Heart left ventricle (tissue), 16 donors: ENCODE measurements around the gene GTF2A2. TPM values are rescaled to one million over a fixed set of nuclear protein-coding genes. Genes with fewer than 3 reads are reported as not detected.

Source experiments
- ATAC-seq, 4 donors: fragments of 200-7000 bp; cut with Tn5 transposase; one replicate each; pipeline ENCODE4 v1.9.1; 2020 to 2022; ENCODE audit warnings: moderate library complexity in 4 of 4, mild to moderate bottlenecking in 3 of 4, moderate number of reproducible peaks in 1 of 4
- DNase-seq, 5 donors: peaks; one replicate each; pipeline ENCODE4 v3.0.0-alpha.2; 2020
- H3K27ac ChIP-seq, 12 donors: fragments of 200-600 bp; sonication (generic) in 4 of 12; one replicate each; pipeline versions ENCODE4 v1.5.0 to v1.8.0; 2016 to 2022; ENCODE audit warnings: mild to moderate bottlenecking in 2 of 12
- H3K27me3 ChIP-seq, 9 donors: fragments of 200-600 bp; sonication (generic) in 2 of 9; one replicate each; pipeline versions ENCODE4 v1.5.1 to v1.8.0; 2016 to 2022; ENCODE audit warnings: mild to moderate bottlenecking in 3 of 9
- H3K36me3 ChIP-seq, 9 donors: fragments of 200-600 bp; sonication (generic) in 2 of 9; one replicate each; pipeline versions ENCODE4 v1.5.0 to v1.8.0; 2018 to 2022; ENCODE audit warnings: mild to moderate bottlenecking in 2 of 9
- H3K4me1 ChIP-seq, 12 donors: fragments of 200-600 bp; sonication (generic) in 4 of 12; one replicate each; pipeline versions ENCODE4 v1.5.0 to v1.8.0; 2016 to 2022; ENCODE audit warnings: mild to moderate bottlenecking in 3 of 12
- H3K4me3 ChIP-seq, 12 donors: fragments of 200-600 bp; sonication (generic) in 4 of 12; one replicate each; pipeline versions ENCODE4 v1.5.0 to v1.8.0; 2017 to 2022; ENCODE audit warnings: mild to moderate bottlenecking in 9 of 12, moderate library complexity in 4 of 12
- H3K9me3 ChIP-seq, 12 donors: fragments of 200-600 bp; sonication (generic) in 4 of 12; one replicate each; pipeline versions ENCODE4 v1.5.0 to v1.8.0; 2016 to 2022; ENCODE audit warnings: mild to moderate bottlenecking in 1 of 12
- CTCF ChIP-seq, 12 donors: fragments of 200-600 bp; sonication (generic) in 4 of 12; IDR thresholded peaks; one replicate each; pipeline versions ENCODE4 v1.5.0 to v1.8.0; 2018 to 2022; ENCODE audit warnings: antibody characterized with exemption in 12 of 12, mild to moderate bottlenecking in 5 of 12
- POLR2A ChIP-seq, 2 donors: fragments of 450-650 bp; IDR thresholded peaks; one replicate each; pipeline ENCODE4 v1.6.1; 2017; ENCODE audit warnings: antibody characterized with exemption in 2 of 2, mild to moderate bottlenecking in 2 of 2, moderate library complexity in 2 of 2
- WGBS, 4 donors: extraction: QIAGEN DNeasy Blood & Tissue Kit in 2 of 4; methylation state at CpG; one replicate each; pipeline versions ENCODE4 v1.1.5 to v1.1.7; 2013 to 2018; 5-methylcytosine and 5-hydroxymethylcytosine counted together
- intact Hi-C, 10 donors: fragments of 100-400 bp; cut with DNase I; formaldehyde crosslinking; loops; one replicate each; pipeline versions ENCODE4 v1.11.1 to v1.14.2; 2022
- polyA plus RNA-seq, 2 donors: library from polyadenylated mRNA; stranded (reverse); fragments of 200-250 nt; gene quantifications; one replicate each; pipeline ENCODE4 v1.2.3, GENCODE V29; 2013
- total RNA-seq, 9 donors: library from RNA; depleted of rRNA in 2 of 9; stranded (reverse); fragments of >200 nt in 2 of 9; fragmentation: NEBNext Ultra II Directional in 3 of 9; extraction: Animal tissue kit (Norgen Biotek cat#: 25700) in 3 of 9; gene quantifications; one replicate each; pipeline versions ENCODE4 v1.1.0 to v1.2.4, GENCODE V29; 2016 to 2023
- donor health status: ischemic (EF 13 %, LVEDD 7.1; RV severe dilation, severe dysfunction).
- donor health status: healthy with polysubstance abuse.
- donor health status: DM: no; HTN: yes; CAD: no.
- donor health status: DM: no; HTN: no; CAD: no.
- donor health status: ischemic (EF 25% LVEDD 6.9; RV normal size, moderate dysfunction).
- donor health status: ischemic (EF 25% LVEDD 5.7; RV mildly dilated, moderate dysfunction).
- donor health status: healthy.
- donor health status: DM: yes; HTN: yes; CAD: no.
- donor health status: ischemic (EF 35%, LVEDD 5.7; RV mildly dilated, moderate dysfunction).
- donor health status: nonischemic (EF 11% LVEDD 7.7; RV severe dilation, severe dysfunction).
- donor health status: DM: yes; HTN: yes; CAD: no.
- donor health status: PGD.
- donor health status: ischemic (EF 29% LVEDD 5.4; RV normal size, mild dysfunction).
- donor health status: nonischemic (EF 23%, LVEDD 6.1; RV moderate dilation, normal function).

GTF2A2 gene
- total and polyA plus RNA-seq, 11 donors: 23.8 to 156 (median 110) TPM

- no peak for ATAC-seq
- no peaks in the 10 kb centered on the region for H3K27me3 ChIP-seq
- DNase-seq: no peak
- H3K27ac ChIP-seq: peak overlapping the region in 5 of 12 donors; percentile 4 to 31 (median 13)
- intact Hi-C loops: no loop called here
- no peak overlapping the region for H3K4me3 ChIP-seq
- no peaks in the 10 kb centered on the region for H3K9me3 ChIP-seq
- WGBS, 4 donors: 26 to 40% (median 33%) methylated on average over 1 of the region's 1 CpG
- peaks cover 0 to 17% (median 8%) of the 10 kb centered on the region in 12 donors for H3K4me1 ChIP-seq
- peaks cover 0 to 81% (median 70%) of the 10 kb centered on the region in 9 donors for H3K36me3 ChIP-seq
- TF ChIP-seq CTCF (IDR thresholded peaks at IDR 0.05) (no peak), POLR2A (IDR thresholded peaks at IDR 0.05) (no peak)
Measured at GRCh38 chr15:59662260-59662659, 4.9 kb upstream of the GTF2A2 start.

- DNase-seq (no peak), ATAC-seq (no peak)
- no peak overlapping the region for H3K27ac ChIP-seq
- peaks cover 0 to 33% (median 24%) of the 10 kb centered on the region in 12 donors for H3K4me1 ChIP-seq
- H3K9me3 ChIP-seq: no peaks in the 10 kb centered on the region
- no peaks in the 10 kb centered on the region for H3K27me3 ChIP-seq
- H3K36me3 ChIP-seq: peaks cover 0 to 52% (median 44%) of the 10 kb centered on the region in 9 donors
- no peak for TF ChIP-seq CTCF (IDR thresholded peaks at IDR 0.05)
- TF ChIP-seq POLR2A (IDR thresholded peaks at IDR 0.05): no peak
- 75 to 89% (median 85%) methylated on average over 1 of the region's 1 CpG for WGBS, 4 donors
- intact Hi-C loops: no loop called here
- no peak overlapping the region for H3K4me3 ChIP-seq
Measured at GRCh38 chr15:59659366-59659765, 2.1 kb upstream of the GTF2A2 start.

GRCh38 chr15:59657635-59658125, 365 bp upstream of the GTF2A2 start:
- WGBS, 4 donors: 33 to 50% (median 40%) methylated on average over 23 of the region's 23 CpGs
- Histone ChIP-seq H3K4me1 (peaks cover 0 to 33% (median 23%) of the 10 kb centered on the region in 12 donors), H3K9me3 (peaks cover 0 to under 1% (median 0%) of the 10 kb centered on the region in 12 donors), H3K36me3 (peaks cover 0 to 37% (median 31%) of the 10 kb centered on the region in 9 donors), H3K27me3 (no peaks in the 10 kb centered on the region), H3K4me3 (peak overlapping the region; percentile 72 to 98 (median 82)), H3K27ac (peak overlapping the region in 10 of 12 donors; percentile 35 to 93 (median 83))
- ATAC-seq (peak; percentile 2 to 14 (median 11)), DNase-seq (peak in 1 of 5 donors; percentile 37)
- TF ChIP-seq CTCF (IDR thresholded peaks at IDR 0.05) (no peak), POLR2A (IDR thresholded peaks at IDR 0.05) (peak in 1 of 2 donors; percentile 0)
- intact Hi-C loops: loop anchor here in 1 of 10 donors (2.0 kb wide), 1 partner anchor 31 kb away; the partner anchor contains the start of gene BNIP2

GRCh38 chr15:59654046-59654445, 3.3 kb downstream of the GTF2A2 start:
- Histone ChIP-seq H3K9me3 (peaks cover 0 to 10% (median 0%) of the 10 kb centered on the region in 12 donors), H3K27ac (no peak overlapping the region), H3K36me3 (peaks cover 0 to 45% (median 37%) of the 10 kb centered on the region in 9 donors), H3K4me3 (no peak overlapping the region), H3K4me1 (peaks cover 0 to 28% (median 16%) of the 10 kb centered on the region in 12 donors), H3K27me3 (no peaks in the 10 kb centered on the region)
- ATAC-seq (no peak), DNase-seq (no peak)
- intact Hi-C loops: no loop called here
- 83 to 96% (median 90%) methylated on average over 1 of the region's 1 CpG for WGBS, 4 donors
- no peak for TF ChIP-seq POLR2A (IDR thresholded peaks at IDR 0.05)
- TF ChIP-seq CTCF (IDR thresholded peaks at IDR 0.05): no peak
